GM12865 (cell line): ENCODE results near the gene DENND6B.

Source experiments
- DNase-seq: peaks from one replicate; pipeline ENCODE4 v3.0.0; 2010; ENCODE audit warnings: low read depth
- H3K4me3 ChIP-seq: 2 replicates; pipeline ENCODE4 v1.5.1; 2011; ENCODE audit warnings: mild to moderate bottlenecking, low read depth, low read length, control low read depth
- CTCF ChIP-seq: IDR thresholded peaks from 2 replicates; pipeline ENCODE4 v1.5.1; 2011; ENCODE audit warnings: low read length, control low read depth, low read depth, inconsistent platforms; ENCODE audit not compliant: insufficient read depth; ENCODE audit errors: missing control alignments

Gene DENND6B

GRCh38 chr22:50296658-50297490 lies 29.9 kb downstream of the DENND6B start:
- TF ChIP-seq CTCF = no peak
- no peak for DNase-seq
- H3K4me3 ChIP-seq = no peak overlapping the region

GRCh38 chr22:50294319-50294656 lies 32.5 kb downstream of the DENND6B start:
- no peak for DNase-seq
- H3K4me3 ChIP-seq = no peak overlapping the region
- no peak for TF ChIP-seq CTCF

GRCh38 chr22:50293441-50294318 lies 33.1 kb downstream of the DENND6B start:
- peak; percentile 34 for DNase-seq
- H3K4me3 ChIP-seq = peak overlapping the region; percentile 16; the same call in 1 of the 2 replicates
- no peak for TF ChIP-seq CTCF

GRCh38 chr22:50292643-50293440 lies 34.0 kb downstream of the DENND6B start:
- H3K4me3 ChIP-seq = no peak overlapping the region
- DNase-seq = peak; percentile 59
- TF ChIP-seq CTCF = no peak

GRCh38 chr22:50289942-50290630 lies 36.7 kb downstream of the DENND6B start:
- no peak for DNase-seq
- no peak overlapping the region for H3K4me3 ChIP-seq
- TF ChIP-seq CTCF = no peak
